Activated CD4-positive, alpha-beta T cell treated with anti-CD3 and anti-CD28 coated beads for 1 hour (primary cell): ENCODE results near the gene DMAC2.
"Not testable (repeated sequence)": the region's sequence is repeated elsewhere in the genome, so short reads cannot be mapped to it uniquely, and the experiment has no call there.

Experiments used
- DNase-seq: peaks from one replicate; pipeline ENCODE4 v3.0.0-alpha.2; 2020

Gene DMAC2

DNA sequence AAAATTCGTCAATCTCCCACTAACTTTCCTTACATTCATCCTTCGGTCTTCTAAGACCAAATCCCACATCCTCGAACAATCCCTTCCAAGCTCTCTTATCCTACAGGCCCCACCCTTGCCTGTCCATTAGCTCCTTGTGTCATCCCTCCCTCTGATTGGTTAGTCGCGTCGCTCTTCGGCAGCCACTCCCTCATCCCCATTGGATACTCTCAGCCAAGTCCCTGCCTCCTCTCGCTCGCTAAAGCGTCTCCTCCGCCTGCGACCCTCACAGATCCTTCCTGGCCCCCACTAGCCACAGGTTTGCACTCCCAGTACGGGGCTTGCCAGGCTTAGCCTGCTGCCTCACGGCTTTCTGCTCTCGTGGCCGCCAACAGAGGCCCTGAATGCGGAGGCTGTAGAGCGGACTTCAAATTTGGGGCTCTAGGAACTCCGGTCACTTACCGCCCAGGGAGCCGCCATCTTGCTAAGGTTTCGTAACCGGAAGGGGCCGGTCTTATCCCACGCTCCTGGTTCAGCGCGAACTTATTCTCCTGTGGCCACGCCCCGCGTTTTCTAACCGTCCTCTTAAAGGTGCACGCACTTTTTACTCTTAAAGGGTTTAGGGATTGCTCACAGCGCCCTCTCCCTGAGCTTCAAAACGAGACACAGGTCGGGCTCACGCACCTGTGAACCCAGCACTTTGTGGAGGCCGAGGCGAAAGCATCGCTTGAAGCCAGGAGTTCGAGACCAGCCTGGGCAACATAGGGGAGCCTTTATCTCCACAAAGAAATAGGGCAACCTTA, at the start of gene DMAC2:
Gene DMAC2, minus strand, starts transcription at position 472 of the 782 bp plus-strand sequence. Its CDS starts 13 bp downstream, at position 459.
- peak; percentile 89 for DNase-seq

DNA sequence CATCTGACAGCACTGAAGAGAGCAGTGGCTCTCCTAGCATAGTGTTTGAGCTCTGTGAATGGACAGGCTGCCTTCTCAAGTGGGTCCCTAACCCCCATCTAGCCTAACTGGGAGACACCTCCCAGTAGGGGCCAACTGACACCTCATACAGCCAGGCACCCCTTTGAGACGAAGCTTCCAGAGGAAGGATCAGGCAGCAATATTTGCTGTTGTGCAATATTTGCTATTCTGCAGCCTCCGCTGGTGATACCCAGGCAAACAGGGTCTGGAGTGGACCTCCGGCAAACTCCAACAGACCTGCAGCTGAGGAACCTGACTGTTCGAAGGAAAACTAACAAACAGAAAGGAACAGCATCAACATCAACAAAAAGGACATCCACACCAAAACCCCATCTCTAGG, 47.2 kb upstream of the DMAC2 start:
- not testable (repeated sequence) for DNase-seq

DNA sequence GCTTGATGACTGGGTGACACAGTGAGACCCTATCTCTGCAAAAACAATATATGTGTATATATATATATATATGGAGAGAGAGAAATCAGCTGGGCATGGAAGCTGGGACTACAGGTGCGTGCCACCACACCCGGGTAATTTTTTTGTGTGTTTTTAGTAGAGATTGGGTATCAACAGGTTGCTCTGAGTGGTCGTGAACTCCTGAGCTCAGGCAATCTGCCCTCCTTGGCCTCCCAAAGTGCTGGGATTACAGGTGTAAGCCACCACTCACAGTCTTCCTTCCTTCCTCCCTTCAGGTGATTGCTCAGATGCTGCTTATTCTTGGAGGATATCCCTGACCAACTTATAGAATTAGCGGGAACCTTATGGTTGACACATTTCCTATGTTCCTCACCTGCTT, 45.1 kb upstream of the DMAC2 start:
- no peak for DNase-seq

GRCh38 chr19:41480336-41480735, 40.6 kb upstream of the DMAC2 start:
- no peak for DNase-seq

- no peak for DNase-seq
These were observed 40.1 kb upstream of the DMAC2 start for GRCh38 chr19:41479757-41480191.

- DNase-seq: no peak
These were observed 39.4 kb upstream of the DMAC2 start for GRCh38 chr19:41478875-41479756.

GRCh38 chr19:41478171-41478570, 38.5 kb upstream of the DMAC2 start:
- no peak for DNase-seq

DNA sequence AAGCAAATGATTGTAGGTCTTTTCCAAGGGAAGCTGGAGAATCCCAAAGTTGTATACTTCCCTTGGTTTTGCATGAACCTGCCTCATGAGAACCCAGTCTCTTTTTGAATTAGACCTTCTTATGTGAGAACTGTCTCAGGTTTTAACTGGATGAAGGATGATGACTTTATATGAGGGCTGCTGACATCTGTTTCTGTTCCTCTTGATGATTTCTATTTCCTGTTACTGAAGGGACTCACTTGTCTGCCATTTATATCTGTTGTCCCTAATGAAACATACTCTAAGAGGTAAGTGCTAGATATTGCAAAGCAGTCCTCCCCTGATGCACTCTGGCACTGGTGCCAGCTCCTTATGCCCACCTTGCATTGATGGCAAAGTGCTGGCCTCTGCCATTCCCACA, 36.9 kb upstream of the DMAC2 start:
- no peak for DNase-seq

DNA sequence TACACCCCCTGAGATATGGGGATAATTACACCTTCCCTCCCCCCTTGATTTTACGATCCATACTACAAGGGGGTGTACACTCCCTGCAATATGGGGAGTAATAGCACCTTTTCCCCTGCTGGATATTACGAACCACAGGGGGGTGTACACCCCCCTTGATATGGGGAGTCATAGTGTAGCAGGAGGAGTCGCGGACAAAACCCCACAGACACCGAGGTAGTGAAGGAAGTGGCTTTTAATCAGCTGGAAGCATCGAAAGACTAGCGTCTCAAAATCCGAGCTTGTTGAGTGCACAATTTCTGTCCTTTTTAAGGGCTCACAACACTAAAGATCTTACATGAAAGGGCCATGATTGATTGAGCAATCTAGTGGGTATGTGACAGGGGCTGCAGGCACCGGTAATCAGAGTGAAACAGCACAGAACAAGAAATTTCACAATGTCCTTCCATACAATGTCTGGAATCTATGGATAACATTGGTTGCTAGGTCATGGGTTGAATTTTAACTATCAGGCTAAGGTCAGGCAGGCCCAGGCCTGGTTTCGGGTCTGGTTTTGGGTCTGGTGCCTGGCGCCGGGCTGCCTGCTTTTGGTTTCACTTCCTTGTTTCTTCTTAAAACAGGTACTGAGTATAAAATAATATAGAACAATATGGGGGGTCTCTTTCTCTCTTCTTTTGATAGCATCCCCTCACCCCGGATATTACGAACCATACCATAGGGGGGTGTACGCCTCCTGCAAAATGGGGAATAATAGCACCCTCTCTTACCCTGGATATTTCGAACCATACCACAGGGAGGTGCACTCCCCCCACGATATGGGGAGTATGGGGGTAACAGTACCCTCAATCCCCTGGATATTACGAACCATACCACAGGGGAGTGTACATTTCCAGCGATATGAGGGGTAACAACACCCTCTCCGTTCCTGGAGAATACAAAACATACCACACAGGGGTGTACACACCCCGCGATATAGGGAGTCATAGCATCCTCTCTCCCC, 23.8 kb upstream of the DMAC2 start:
- DNase-seq: not testable (repeated sequence)

DNA sequence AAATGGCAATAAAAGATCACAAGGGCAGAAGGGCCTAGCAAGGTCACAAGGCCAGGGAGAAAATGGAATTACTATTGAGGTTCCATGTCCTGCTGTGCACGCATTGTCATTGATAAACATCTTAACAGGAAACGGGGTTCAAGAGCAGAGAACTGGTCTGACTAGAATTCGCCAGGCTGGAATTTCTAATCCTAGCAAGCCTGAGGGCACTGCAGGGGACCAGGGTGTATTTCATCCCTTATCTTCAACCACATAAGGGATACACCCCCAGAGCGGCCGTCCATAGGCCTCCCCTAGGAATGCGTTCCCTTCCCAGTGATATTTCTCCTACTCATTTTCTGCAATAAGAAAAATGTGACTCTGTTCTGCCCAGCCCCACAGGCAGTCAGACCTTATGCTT, 22.8 kb upstream of the DMAC2 start:
- DNase-seq: no peak

DNA sequence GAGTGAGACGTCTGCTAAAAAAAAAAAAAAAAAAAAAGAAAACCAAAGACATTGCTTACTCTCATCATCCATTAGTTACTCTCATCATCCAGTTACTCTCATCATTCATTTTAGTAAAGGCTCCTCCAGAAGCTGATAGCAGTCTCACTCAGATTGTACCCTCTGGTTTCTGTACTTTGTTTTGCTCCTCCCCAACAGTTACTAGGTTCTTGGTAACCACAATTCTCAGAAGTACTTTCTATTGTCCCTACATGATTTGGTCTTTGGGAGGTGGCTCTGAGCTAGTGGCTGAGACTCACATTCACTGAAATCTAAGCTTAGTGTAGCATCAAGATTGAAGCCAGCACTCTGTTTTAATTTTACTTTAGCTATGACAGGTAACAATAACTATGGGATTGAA, 17.5 kb upstream of the DMAC2 start:
- DNase-seq: no peak

DNA sequence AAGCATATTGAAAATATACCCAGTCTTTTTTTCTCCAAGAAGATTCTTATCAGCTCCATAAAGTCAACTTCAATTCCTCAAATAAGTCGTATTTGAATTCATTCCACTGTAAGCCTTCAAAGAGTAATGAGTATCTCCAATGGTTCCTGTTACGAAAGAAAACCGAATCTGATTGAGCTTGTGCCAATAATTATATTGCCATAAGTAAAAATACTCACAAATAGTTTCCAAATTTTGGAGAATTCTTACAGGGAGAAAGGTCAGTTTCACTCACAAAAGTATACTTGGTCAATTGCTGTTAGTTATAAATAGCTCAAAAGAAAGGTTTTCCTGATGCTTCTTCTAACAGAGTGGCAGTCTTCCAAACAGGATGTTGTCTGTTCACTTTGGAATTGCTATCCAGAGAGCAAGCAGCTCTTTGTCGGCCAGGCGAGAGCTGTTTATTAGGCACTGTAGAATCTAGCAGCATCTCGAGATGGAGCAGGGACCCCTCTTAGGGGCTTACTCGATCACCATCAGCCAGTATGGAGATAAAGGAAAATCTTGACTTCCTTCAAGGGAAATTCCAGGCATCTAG, 16.7 kb upstream of the DMAC2 start:
- DNase-seq: no peak

DNA sequence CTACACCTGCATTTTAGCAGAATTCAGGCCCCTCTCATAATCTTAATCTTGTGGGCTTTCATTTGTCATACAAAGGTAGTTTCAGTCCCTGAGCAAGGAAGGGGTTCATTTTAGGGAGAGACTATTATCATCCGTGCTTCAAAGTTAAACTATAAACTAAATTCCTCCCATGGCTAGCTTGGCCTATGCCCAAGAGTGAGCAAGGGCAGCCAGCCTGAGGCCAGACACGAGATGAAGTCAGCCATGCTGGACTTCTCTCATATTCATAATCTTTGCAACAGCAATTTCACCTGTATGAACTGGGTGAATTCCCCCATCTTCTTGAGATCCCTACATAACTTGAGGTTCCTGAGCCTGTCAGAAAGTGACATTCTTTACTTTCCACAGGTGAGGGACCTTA, 16.2 kb upstream of the DMAC2 start:
- no peak for DNase-seq

DNA sequence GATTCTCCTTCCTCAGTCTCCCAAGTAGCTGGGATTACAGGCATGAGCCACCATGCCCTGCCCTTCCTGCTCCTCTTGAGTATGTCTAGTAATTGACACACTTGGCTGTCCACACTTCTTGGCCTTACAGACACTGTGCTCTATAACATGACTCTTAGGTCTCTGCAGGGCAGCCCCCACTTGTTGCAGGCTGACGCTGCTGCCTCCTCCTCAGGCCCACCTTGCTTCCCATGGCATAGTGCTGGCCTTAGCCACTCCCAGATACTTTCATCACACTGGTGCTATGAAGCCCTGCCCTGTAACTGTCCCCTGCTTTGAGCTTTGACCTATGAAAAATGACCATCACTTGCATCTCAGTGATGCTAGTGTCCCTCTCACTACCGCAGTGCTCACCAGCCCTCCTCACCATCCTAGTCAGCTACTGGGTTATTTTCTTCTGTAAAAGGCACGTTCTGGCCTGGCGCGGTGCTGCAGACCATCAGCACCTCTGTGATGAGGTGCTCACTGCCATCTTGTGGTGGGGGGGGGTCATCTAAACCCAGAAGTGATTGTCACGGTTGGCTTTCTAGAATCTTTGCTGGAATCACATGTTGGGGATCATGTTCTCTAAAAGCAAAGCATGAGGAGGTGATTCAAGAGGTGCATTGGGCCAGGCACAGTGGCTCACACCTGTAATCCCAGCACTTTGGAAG, 13.0 kb upstream of the DMAC2 start:
- no peak for DNase-seq

DNA sequence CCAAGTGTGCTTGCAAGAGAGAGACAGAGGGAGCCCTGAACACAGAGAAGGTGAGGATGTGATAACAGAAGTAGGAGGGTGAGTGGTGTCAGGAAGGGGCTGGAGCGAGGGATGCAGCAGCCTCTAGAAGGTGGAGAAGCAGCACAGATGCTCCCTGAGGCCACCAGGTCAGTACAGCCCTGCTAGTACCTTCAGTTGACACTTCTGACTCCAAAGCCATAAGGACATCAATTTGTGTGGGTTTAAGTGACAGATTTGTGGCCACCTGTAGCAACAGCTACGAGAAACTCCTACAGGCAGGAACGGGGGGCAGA, 10.1 kb upstream of the DMAC2 start:
- no peak for DNase-seq

DNA sequence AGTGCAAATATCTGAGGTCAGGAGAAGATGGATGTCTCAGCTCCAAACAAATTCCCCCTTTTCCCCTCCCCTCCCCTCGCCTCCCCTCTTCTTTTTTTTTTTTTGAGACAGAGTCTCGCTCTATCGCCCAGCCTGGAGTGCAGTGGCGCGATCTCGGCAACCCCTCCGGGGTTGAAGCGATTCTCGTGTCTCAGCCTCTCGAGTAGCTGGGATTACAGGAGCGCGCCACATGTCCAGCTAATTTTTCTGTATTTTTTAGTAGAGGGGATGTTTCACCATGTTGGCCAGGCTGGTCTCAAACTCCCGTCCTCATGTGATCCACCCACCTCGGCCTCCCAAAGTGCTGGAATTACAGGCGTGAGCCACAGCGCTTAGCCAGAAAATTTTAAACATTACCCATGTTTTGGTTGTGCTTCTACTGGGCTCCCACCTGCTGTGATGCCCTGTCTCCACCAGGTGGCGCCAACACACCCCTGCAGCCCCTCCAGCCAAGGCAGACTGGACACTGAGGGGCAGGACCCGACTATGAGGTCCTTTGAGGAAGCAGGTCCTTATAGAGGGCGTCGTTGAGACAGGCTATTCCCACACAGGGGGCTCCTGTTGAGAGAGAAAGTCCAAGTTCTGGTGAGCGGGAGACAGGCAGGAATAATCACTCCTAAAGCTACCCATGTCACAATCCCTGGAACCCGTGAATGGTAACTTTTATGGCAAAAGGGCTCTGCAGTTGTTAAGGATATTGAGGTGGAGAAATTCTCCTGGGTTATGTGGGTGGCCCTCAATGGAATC, 9.6 kb upstream of the DMAC2 start:
- DNase-seq: peak; percentile 56

DNA sequence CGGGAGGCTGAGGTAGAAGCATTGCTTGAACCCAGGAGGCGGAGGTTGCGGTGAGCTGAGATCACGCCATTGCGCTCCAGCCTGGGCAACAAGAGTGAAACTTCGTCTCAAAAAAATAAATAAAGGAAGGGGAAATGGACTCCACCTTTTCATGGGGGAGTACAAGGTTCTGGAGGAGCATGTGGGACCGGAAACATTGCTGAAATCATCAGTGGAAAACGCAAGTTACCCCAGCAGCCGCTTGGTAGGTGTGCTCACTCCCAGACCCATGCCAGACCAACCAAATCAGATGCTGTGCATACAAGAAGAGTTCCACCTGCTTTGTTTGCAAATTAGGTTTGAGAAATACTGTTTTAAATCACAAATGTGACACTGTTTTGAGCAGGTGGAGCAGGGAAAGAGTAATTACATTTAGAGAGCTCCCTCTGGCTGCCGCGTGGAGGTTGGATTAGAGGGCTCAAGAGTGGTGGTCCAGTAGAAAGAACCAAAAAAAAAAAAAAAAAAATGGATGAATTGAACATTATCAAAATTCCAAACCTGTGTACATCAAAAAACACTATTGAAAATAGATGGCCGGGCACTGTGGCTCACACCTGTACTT, 8.1 kb upstream of the DMAC2 start:
- no peak for DNase-seq

- no peak for DNase-seq
These were observed 5.9 kb upstream of the DMAC2 start for GRCh38 chr19:41445575-41445974.

GRCh38 chr19:41443813-41444455, 4.2 kb upstream of the DMAC2 start:
- no peak for DNase-seq
